NCI-H1105 treated with DMSO at 0.1 percent for 48 hours (cell line): ENCODE measurements around the gene ARSJ.
A peak's percentile ranks its signal among the peaks of the same experiment; 100 is the strongest.

Source experiments
- DNase-seq: peaks from one replicate; lab custom pipeline; 2025; lab: John Stamatoyannopoulos, UW

Gene ARSJ

GRCh38 chr4:113987382-113987941 lies 8.0 kb upstream of the ARSJ start:
- no peak for DNase-seq

DNA sequence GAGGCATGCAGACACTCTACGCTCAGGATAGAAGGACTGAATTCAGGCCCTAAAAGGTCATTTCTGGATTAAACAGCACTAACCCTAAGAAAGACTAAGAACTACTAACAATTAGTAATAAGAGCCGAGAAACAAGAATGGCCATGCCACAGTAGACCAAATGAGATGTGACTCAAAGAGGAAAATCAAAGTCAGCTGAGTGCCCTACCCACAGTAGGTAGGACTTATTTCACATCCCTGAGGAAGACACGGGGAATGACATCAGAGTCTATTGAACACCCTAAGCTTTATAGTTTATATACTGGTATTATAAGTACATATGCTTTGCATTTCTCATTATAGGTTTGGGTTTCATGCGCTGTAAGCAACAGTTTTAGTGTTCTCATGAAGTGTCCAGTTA lies 2.7 kb upstream of the ARSJ start:
- no peak for DNase-seq

DNA sequence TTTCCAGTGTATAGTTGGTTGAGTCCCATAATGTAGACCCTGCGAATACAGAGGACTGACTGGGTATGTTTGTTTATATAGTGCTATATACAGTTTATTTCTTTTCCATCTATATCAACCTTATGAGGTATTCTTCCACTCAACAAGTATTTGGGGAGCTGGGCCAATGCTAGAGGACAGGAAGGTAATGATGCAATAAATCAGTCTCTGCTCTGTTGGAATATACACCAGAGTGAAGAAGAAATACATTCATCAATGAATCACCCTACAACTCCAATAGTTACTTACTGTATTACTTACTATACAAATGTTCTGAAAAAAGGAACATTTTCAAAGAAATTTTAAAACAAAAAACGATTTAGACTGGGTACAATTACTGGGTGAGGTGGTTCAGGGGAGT lies 2.1 kb upstream of the ARSJ start:
- no peak for DNase-seq

DNA sequence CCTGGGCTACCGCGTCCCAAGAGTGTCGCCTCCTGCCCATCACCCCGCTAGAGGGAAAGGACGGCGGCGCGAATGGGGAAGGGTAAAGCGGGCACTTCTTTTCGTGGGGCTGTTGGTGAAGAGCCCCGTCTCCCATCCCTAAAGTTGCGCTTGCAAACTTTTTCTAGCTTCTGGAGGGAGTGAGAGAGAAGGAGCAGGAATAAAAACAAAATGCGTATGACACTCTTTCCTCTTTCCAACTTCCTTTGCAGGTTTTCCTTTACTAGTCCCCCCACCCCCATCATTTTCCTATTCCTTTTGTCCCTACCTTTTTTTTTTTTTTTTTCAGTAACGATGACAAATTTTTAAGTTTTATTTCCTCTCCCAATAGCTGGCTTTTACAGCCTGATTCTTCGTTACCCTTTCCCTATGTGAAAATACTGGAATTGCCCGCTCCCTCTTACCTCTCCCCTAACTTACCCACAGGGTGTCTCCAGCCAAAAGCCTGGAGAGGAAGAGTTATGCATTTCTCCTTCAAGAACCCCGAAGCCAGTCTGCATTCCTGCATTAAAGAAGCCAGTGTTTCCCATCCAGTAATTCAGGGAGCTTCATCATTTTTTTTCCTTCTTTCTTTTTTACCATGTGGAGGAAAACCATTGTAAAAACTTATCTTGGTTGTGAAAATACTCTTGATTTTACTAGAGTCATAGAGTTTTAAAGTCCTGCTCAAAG lies 613 bp upstream of the ARSJ start:
- no peak for DNase-seq

DNA sequence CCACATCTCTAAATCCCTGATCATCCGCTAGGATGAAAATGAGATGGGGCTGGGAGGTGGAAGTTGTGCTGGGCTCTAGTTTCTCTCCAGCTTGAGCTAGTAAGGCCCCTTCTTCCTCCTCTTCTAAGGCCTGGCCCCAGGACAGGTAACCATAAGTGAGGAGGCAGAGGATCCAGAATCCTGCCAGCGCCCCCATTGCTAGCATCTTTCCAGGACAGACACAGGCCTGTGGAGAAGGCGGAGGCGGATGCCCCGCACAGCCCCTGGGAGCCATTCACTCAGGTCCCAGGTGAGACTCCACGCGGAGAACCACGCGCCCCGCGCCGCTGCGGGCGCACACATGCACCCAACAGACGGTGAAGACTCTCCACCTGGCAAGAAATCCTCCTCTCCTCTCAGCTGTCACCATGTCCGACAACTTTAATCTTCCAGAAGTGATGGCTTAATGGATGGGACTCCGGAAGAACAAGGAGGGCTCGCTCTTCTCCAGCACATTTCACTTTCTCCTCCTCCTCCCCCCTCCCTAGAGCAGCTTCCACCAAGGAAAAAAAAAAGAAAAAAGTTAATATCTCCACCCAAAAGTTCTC lies 793 bp downstream of the ARSJ start:
- no peak for DNase-seq

DNA sequence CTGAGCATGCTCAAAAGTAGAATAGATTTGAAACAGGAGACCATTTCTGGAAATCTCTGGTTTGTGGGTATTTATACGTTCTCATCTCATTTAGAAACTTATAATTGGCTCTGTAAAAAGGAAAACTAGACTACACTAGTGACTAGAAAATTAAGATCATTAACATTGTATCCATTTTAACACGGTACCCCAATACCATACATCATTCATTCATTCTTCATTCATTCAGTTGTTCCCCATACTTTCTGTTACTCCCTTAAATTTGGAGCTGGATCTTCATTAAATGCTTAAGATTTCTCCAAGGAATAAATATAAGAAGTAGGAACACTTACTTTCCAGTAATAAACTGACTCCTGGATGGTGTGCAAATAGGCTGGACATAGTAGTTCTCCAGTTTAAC lies 1.3 kb downstream of the ARSJ start:
- DNase-seq = no peak

GRCh38 chr4:113977526-113977855 lies 2.0 kb downstream of the ARSJ start:
- DNase-seq = no peak

DNA sequence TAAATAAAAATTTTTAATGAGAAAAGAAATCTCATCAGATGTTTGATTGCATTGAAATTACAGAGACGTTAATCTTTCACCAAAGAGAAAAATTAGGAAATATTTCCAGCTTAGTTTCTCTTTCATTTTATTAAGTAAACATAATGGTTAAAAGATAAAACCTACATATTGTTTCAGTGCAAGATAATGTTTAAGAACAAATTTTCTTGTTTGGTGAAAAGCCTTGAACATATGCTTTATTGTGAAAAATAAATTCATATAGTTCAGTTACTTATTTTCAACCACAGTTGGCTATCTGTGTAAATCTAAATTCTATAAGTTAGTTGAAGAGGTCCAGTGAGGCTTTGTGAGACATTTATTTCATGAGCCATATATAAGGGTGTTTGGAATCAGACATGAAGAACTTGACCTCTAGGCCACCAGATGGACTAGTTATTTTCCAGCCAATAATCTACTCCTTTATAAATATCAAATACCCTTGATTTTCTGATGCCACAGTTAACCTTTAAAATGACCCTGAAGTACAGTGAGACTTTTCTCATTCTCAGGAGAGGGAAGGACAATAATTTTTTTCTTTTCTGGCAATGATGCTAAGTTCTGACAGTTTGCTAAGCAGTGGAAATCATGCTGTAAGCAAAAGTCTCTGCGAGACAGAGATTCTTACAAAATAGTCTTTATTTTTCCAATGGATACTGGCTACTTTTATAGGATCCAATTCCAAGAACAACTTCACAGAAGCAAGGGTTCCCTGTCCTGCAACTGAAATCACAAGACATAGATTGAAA lies 2.5 kb downstream of the ARSJ start:
- no peak for DNase-seq

DNA sequence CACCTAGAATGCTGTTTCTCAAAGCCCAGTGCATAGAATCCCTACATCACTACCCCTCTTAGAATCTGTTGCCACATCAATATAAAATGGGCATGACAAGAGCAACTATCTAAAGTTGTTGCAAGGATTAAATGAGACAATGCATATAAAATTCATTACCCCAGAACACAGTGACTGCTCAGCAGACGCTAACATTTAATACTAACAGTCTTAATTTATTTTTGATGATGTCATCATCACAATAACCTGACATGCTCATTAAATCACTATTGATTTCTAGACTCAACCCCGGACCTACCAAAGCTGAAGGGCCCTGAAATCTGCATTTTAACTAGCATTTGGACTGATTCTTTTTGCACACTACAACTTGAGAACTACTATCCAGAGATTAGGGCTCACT lies 3.9 kb downstream of the ARSJ start:
- DNase-seq = no peak

- no peak for DNase-seq
These were observed 5.0 kb downstream of the ARSJ start for GRCh38 chr4:113974467-113974866.

DNA sequence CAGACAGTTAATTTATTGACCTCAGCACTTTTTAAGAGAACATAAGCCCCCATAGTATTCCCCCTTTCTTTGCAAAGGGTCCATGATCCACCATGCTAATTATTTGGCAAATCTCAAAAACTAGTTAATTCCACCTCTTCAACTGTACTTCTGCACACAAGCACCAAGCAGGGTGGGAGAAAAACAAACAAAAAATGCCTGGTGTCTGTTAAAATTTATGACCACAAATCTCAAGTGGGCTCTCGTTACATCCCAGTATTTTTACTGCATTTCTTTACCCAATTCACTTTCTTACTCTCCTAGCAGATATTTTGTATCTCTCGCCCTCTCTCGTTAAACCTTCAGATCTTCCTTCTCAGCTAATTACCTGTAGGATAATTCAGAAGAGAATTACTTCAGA lies 6.1 kb downstream of the ARSJ start:
- DNase-seq = peak; percentile 13

- no peak for DNase-seq
These were observed 6.7 kb downstream of the ARSJ start for GRCh38 chr4:113972781-113973180.

DNA sequence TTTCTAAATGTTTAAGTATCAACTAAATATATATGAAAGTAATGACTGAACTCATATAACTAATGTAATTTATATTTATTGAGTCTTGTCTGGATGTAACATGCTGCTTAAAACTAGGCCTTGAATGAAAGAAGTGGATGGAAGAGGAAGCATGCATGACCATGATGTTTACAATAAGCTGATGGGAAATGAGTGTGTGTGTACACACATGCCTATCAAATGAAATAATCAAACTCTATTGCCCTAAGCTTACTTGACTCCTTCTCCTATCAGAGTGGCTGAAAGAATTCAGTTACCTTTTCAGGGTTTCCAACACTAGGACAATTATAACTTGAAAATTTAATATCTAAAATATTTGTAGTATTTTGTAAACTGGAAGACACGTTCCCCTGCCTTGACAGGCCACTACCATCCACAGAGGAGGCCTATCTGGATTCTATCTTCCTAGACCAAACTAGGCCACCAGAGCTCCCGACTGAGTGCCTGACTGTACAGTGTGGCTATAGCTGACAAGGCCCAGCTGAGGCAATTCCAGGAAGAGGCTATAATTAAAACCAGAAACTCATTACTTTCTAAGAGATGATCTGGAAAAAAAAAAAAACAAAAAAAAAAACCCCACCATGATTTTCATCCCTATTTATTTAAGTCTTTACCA lies 7.6 kb downstream of the ARSJ start:
- no peak for DNase-seq

DNA sequence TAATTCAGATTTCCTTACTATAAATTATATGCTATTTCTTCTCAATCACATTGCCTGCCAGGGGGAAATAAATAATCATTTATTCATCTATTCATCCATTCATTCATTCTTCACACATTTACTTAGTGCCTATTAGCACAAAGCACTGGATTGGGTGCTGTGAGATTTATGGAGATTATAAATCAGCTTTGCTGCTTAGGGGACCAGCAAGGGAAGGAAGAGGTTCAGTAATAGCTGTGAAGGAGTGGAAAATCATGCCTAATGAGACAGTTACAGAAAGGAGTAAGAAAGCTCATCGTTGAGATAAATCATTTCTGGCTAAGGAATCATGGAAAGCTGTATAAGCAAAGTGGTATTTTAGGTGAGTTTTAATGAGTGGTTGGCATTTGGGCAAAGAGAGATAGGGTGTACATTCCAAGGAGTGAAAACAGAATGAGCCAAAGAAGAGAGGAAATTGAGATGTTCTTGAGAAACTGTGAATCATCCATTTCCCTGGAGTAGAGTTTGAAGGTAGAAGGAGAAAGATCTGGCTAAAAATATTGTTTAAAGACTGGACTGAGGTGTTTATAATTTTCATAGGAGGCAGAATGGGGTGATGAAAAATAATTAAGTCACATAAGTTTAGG lies 9.6 kb downstream of the ARSJ start:
- no peak for DNase-seq

DNA sequence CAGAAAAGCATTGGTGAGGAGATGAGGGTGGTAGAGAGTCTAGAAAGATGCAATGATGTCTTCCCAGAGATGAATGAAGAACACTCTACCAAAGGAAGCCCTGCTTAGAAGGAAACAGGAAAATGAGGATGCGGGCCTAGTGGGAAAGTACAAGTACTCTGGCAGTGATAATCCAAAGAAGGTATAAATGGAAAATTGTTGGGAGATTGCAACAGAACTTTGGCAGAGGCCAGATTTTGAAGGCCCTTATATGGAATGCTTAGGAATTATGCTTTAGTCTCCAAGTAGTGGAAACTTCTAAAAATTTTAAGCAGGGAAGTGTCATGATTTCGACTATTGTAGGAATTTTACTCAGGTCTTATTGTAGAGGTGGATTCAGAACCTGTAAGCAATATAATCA lies 11.0 kb downstream of the ARSJ start:
- no peak for DNase-seq

DNA sequence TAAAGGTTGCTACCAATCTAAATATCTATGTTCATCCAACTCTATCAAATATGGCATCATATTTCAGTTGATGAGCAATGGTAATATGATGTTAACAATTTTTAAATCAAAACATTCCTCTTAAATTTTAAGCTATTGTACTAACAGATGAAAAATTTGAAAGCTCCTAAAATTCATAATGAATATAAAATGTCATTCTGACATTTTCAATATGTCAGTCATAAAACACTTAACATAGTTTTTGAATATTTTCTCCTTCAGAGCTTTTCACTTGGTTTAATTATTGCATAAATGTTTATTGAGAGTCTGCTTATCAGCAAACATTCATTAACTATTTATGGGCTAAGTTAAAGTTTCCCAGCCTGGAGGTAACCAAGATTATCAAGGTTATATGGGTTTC lies 11.8 kb downstream of the ARSJ start:
- no peak for DNase-seq

DNA sequence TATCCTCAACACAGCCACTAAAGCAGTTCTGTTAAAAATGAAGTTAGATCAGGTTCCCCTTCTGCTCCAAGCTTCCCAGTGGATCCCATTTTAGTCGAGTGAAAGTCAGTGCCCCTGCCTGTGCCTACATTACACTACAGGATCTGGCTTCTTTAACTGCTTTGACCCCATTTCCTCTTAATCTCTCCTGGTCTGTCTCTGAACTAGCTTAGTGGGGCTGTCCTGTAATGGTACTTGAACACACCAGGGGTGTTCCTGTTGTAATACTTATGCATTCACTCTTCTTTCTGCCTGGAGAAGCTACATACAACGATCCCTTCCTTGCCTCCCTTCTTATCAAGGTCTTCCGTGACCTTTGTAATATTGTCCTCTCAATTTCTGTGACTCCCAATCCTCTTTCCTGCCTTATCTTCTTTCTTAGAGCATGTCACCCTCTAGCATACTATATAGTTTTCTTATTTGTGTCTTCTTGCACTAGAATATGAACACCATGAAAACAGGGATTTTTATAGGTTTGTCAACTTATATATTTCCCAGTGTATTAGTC lies 16.7 kb downstream of the ARSJ start:
- no peak for DNase-seq

- DNase-seq = no peak
These were observed 17.5 kb downstream of the ARSJ start for GRCh38 chr4:113962016-113962347.

DNA sequence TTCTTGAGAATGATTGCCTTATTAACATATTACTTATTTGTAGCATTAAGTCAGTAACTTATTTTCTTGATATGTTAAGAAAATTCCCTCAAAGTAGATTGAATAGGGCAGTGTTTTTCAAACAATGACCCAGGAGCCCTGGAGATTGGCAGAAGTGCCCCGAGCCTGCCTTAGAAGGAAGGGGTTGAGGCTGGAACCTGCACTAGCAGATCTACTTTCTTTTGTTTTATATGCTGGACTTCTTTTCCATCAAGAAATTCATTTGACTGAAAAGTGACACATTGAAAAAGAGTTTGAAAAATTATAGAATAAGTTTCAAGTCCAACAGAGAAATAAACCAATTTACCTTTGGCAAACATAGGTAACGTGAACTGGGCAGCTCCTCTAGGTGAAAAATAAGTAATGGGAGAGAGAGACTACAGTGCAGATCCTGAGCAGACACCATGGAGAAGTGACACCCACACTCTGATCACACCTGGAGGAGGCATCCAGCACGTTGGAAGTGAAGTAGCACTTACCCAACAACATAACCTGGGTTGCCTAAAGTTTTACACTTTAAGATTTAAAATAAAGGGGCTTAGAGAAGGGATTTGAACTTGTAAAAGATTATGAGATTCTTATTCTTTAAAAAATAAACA lies 18.6 kb downstream of the ARSJ start:
- DNase-seq = no peak

DNA sequence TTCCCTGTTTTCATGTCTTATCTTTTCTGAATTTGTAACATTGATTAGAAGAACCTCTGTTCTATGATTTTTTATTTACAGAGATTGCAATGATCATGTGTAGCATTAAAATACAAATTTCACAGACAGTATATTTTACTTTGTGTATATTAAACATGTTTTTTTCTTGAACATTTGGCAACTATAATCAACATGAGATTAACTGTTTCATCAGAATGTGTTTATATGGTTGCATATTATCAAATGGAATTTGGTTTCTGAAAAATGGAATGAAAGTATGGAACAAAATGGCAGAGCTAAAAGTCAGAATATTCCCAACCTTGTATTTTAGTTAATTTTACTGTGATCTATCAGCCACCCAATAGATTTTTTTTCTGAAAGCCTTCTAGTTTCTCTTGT lies 19.9 kb downstream of the ARSJ start:
- DNase-seq = no peak

DNA sequence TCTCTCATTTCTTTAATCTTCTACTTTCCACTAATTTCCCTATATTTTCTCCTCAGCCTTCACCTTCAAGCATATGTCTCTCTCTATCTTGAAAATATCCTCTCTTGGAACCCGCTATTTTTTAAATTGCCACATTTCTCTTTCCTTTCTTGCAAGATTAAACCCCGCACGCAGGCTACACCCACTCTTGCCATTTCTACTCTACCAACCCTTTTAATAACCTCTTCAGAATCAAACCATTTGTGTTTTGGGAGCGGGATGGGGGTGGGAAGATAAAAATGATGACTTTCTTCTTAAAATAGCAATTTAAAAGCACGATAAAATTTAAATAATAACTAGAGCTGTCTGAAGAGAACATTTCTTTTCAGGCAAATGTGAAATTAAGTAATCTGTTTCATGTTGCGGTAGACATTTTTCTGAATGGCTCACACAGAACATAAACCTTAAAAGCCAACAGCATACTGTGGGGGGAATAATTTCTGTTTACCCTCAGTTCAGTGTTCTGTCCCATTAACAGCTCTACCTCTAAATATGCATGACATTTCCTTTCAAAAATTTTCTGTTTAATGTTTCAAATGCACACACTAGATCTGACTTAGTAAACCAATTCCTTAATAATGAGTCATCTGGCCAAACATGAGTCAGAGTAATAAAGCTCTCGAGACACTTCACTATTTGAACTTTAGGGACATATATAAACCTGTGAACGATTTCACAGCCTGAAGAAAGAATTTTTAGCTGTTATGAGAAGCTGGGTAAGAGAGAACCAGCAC lies 20.5 kb downstream of the ARSJ start:
- no peak for DNase-seq
